Measurements from ENCODE around the gene ZWILCH. TPM values are rescaled to one million over a fixed set of nuclear protein-coding genes. Genes with fewer than 3 reads are reported as not detected.

ZWILCH gene
- total RNA-seq, 1 experiment from 2014 or later, result 39.9 TPM

DNA sequence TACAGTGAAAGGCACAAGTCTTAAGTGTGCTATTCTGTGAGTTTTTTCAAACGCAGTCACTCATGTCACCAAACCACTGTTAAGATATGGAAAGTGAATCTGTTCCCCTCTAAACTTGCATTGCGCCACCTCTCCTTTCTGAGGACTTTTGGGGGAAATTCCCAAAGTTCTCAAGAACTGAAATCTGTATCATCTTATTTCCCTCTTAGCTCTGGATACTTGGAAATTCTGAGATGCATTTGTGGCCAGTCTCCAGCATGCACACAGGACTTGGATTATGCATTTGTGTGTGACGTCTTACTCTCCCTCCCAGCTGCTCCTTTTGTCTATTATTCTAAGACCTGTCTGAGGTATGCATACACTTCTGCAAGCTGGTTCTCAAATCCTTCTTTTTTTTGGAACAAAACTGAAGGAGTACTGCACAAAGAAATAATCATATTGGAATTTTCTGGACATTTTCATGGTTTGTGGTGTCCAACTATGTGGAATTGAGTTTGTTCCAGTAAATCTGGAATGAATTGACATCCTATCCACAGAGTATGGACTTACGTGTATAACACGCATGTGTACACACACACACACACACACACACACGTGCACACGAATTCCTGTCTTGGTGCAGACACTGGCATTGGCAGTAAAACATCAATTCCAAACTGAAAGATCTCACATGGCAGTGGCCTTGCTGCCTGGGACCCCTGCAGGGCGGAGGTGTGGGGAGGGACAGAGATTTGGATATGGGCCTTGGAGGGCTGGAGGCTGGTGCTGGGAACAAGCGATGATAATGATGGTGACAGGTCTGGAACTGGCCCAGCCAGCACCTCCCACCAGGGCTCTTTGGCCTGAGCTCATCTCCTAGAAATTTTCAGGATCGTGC is 68.8 kb downstream of the ZWILCH start:
- no peaks in the 10 kb centered on the region for H3K4me1 ChIP-seq (ENCODE audit: control insufficient read depth, insufficient read depth, low read length)
- DNase-seq (ENCODE audit: low read depth, low spot score), result no peak
- no peak for ATAC-seq
- no peaks in the 10 kb centered on the region for H3K27me3 ChIP-seq (ENCODE audit: control insufficient read depth, insufficient read depth, low read length)
- no peaks in the 10 kb centered on the region for H3K36me3 ChIP-seq (ENCODE audit: control insufficient read depth, insufficient read depth, low read length)
- in situ Hi-C loops (cut with HindIII; ENCODE audit: low pct_unique_long_range_greater_than_20kb, low sequenced_read_pairs), result no loop called here
- no peak overlapping the region for H3K27ac ChIP-seq (ENCODE audit: low read length)
- no peak for TF ChIP-seq POLR2AphosphoS5 (IDR thresholded peaks at IDR 0.05; ENCODE audit: low read depth, low read length)
- TF ChIP-seq, protein P1, sequence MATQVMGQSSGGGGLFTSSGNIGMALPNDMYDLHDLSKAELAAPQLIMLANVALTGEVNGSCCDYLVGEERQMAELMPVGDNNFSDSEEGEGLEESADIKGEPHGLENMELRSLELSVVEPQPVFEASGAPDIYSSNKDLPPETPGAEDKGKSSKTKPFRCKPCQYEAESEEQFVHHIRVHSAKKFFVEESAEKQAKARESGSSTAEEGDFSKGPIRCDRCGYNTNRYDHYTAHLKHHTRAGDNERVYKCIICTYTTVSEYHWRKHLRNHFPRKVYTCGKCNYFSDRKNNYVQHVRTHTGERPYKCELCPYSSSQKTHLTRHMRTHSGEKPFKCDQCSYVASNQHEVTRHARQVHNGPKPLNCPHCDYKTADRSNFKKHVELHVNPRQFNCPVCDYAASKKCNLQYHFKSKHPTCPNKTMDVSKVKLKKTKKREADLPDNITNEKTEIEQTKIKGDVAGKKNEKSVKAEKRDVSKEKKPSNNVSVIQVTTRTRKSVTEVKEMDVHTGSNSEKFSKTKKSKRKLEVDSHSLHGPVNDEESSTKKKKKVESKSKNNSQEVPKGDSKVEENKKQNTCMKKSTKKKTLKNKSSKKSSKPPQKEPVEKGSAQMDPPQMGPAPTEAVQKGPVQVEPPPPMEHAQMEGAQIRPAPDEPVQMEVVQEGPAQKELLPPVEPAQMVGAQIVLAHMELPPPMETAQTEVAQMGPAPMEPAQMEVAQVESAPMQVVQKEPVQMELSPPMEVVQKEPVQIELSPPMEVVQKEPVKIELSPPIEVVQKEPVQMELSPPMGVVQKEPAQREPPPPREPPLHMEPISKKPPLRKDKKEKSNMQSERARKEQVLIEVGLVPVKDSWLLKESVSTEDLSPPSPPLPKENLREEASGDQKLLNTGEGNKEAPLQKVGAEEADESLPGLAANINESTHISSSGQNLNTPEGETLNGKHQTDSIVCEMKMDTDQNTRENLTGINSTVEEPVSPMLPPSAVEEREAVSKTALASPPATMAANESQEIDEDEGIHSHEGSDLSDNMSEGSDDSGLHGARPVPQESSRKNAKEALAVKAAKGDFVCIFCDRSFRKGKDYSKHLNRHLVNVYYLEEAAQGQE (IDR thresholded peaks at IDR 0.05; ENCODE audit: insufficient read depth in 1 of 2, low read depth in 2 of 2, low read length in 1 of 2), result no peak
- TF ChIP-seq SIN3A (IDR thresholded peaks at IDR 0.05; ENCODE audit: borderline replicate concordance, insufficient read depth, low read depth, low read length), result no peak
- no peak for TF ChIP-seq TCF7L2 (IDR thresholded peaks at IDR 0.05; ENCODE audit: low read depth, low read length)
- TF ChIP-seq, protein P2, sequence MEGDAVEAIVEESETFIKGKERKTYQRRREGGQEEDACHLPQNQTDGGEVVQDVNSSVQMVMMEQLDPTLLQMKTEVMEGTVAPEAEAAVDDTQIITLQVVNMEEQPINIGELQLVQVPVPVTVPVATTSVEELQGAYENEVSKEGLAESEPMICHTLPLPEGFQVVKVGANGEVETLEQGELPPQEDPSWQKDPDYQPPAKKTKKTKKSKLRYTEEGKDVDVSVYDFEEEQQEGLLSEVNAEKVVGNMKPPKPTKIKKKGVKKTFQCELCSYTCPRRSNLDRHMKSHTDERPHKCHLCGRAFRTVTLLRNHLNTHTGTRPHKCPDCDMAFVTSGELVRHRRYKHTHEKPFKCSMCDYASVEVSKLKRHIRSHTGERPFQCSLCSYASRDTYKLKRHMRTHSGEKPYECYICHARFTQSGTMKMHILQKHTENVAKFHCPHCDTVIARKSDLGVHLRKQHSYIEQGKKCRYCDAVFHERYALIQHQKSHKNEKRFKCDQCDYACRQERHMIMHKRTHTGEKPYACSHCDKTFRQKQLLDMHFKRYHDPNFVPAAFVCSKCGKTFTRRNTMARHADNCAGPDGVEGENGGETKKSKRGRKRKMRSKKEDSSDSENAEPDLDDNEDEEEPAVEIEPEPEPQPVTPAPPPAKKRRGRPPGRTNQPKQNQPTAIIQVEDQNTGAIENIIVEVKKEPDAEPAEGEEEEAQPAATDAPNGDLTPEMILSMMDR (IDR thresholded peaks at IDR 0.05), result no peak
- intact Hi-C loops (cut with micrococcal nuclease; ENCODE audit: unreplicated experiment), result no loop called here
- no peaks in the 10 kb centered on the region for H3K9me3 ChIP-seq (ENCODE audit: control insufficient read depth, insufficient read depth, low read depth, low read length)
- BruUV-seq (replicated peaks), result no TSS peak
- POLR2A ChIA-PET, result interaction anchor here (0.7 kb wide), 1 partner anchor 726 kb away, joined by 4 read pairs; no protein-coding TSS in a partner anchor
- CTCF ChIA-PET, result interaction anchor here (0.6 kb wide), 1 partner anchor 156 kb away, joined by 5 read pairs; no protein-coding TSS in a partner anchor
- H3K4me3 ChIP-seq (ENCODE audit: low read depth in 2 of 2, low read length in 2 of 2), result no peak overlapping the region

DNA sequence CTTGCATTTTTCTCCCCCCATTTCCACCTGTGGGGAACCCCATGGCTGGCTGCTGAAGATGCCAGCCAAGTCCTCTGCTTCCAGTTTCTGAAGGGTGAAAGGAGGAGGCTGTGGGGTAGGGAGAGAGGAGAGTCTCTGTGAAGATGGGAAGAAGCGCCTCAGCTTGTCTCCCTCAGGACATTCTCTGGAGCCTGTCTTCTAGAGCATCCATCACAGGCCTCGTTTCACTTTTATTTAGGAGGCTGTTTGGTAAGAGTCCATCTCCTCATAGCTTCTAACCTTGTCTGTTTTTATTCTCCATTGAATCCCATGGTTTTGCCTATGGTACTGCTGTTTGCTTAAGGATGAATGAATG is 69.4 kb downstream of the ZWILCH start:
- ATAC-seq (no peak), DNase-seq (ENCODE audit: low read depth, low spot score) (no peak)
- intact Hi-C loops (cut with micrococcal nuclease; ENCODE audit: unreplicated experiment), result no loop called here
- BruUV-seq (replicated peaks), result no TSS peak
- H3K4me1 ChIP-seq (ENCODE audit: control insufficient read depth, insufficient read depth, low read length), result no peaks in the 10 kb centered on the region
- H3K36me3 ChIP-seq (ENCODE audit: control insufficient read depth, insufficient read depth, low read length), result no peaks in the 10 kb centered on the region
- ChIA-PET CTCF (interaction anchor here (0.6 kb wide), 1 partner anchor 156 kb away, joined by 5 read pairs; no protein-coding TSS in a partner anchor), POLR2A (no interaction called here)
- no peak overlapping the region for H3K4me3 ChIP-seq (ENCODE audit: low read depth in 2 of 2, low read length in 2 of 2)
- H3K27ac ChIP-seq (ENCODE audit: low read length), result no peak overlapping the region
- H3K9me3 ChIP-seq (ENCODE audit: control insufficient read depth, insufficient read depth, low read depth, low read length), result no peaks in the 10 kb centered on the region
- TF ChIP-seq TCF7L2 (IDR thresholded peaks at IDR 0.05; ENCODE audit: low read depth, low read length) (no peak), POLR2AphosphoS5 (IDR thresholded peaks at IDR 0.05; ENCODE audit: low read depth, low read length) (no peak), SIN3A (IDR thresholded peaks at IDR 0.05; ENCODE audit: borderline replicate concordance, insufficient read depth, low read depth, low read length) (no peak)
- TF ChIP-seq, protein P2 (IDR thresholded peaks at IDR 0.05), result no peak
- TF ChIP-seq, protein P1 (IDR thresholded peaks at IDR 0.05; ENCODE audit: insufficient read depth in 1 of 2, low read depth in 2 of 2, low read length in 1 of 2), result no peak
- no peaks in the 10 kb centered on the region for H3K27me3 ChIP-seq (ENCODE audit: control insufficient read depth, insufficient read depth, low read length)
- in situ Hi-C loops (cut with HindIII; ENCODE audit: low pct_unique_long_range_greater_than_20kb, low sequenced_read_pairs), result no loop called here
